Gastrocnemius medialis (tissue), 4 donors: Measurements from ENCODE around the gene EEPD1.

Experiments used
- POLR2A ChIP-seq, 2 donors: fragments of 450-650 bp; IDR thresholded peaks; one replicate each; pipeline ENCODE4 v1.6.1; 2017; ENCODE audit warnings: antibody characterized with exemption in 2 of 2, mild to moderate bottlenecking in 2 of 2, moderate library complexity in 2 of 2
- TF ChIP-seq, protein P1 (sequence below), 5 experiments: fragments of 450-650 bp in 3 of 5; fragments of 200-600 bp in 2 of 5; sonication (generic) in 2 of 5; IDR thresholded peaks in 4 of 5; conservative IDR thresholded peaks in 1 of 5; 1 replicate in 4 of 5; 2 replicates in 1 of 5; pipeline ENCODE4 v1.5.1; 2016 to 2019; ENCODE audit warnings: antibody characterized with exemption in 5 of 5, mild to moderate bottlenecking in 3 of 5, moderate library complexity in 3 of 5

DNA sequence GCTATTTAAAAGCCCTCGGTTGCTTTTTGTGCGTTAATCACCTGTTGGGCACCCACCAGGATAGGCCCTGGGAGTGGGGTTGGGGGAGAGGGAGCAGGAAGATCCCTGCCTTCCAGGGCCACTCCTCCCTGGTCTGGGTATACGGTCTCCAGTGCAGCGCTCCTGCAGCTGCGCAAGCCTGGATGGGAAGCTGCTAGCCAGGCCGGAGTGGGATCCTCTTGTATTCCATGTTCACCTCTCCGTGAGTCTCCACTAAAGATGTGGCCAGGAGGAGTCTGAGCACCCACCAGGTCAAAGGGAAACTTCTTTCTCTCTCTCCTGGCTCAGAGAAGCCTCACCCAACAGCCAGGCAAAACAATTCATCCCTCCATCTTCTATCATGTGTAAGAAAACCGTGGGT lies 157.8 kb downstream of the EEPD1 start:
- TF ChIP-seq, protein P1, sequence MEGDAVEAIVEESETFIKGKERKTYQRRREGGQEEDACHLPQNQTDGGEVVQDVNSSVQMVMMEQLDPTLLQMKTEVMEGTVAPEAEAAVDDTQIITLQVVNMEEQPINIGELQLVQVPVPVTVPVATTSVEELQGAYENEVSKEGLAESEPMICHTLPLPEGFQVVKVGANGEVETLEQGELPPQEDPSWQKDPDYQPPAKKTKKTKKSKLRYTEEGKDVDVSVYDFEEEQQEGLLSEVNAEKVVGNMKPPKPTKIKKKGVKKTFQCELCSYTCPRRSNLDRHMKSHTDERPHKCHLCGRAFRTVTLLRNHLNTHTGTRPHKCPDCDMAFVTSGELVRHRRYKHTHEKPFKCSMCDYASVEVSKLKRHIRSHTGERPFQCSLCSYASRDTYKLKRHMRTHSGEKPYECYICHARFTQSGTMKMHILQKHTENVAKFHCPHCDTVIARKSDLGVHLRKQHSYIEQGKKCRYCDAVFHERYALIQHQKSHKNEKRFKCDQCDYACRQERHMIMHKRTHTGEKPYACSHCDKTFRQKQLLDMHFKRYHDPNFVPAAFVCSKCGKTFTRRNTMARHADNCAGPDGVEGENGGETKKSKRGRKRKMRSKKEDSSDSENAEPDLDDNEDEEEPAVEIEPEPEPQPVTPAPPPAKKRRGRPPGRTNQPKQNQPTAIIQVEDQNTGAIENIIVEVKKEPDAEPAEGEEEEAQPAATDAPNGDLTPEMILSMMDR (IDR thresholded peaks at IDR 0.05 in 4 of 5, conservative IDR thresholded peaks at IDR 0.05 in 1 of 5) = no peak
- no peak for TF ChIP-seq POLR2A (IDR thresholded peaks at IDR 0.05)
